CD4-positive, alpha-beta T cell treated with Interleukin-15 for 4 hours (primary cell): ENCODE results near the gene GRIPAP1.

Source experiments
- DNase-seq: peaks from one replicate; pipeline ENCODE4 v3.0.0-alpha.2; 2020; ENCODE audit warnings: low spot score

GRIPAP1 gene

DNA sequence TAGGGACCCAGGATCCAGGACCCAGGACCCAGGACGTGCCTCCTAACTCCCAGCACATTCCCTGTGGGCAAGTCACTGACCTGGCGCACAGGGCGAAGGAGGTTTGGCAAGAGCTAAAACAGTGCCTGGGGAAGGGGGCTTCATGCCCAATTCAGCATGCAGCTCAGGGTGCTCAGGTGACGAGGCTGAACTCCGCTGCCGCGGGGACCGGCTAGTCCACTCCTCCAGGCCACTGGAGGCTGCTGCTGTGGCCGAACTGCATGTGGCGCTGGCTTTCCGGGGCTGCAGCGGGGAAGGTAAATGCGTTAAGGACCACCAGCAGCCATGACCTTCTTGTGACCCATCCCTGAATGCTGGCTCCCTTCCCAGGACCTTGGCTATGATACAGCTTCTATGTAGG is 78.3 kb downstream of the GRIPAP1 start:
- no peak for DNase-seq
